HG03378 (cell line): ENCODE measurements around the gene LSP1.
A peak's percentile ranks its signal among the peaks of the same experiment; 100 is the strongest.

Experiments
- ATAC-seq: cut with Tn5 transposase; IDR thresholded peaks from one replicate; pipeline ENCODE4 v1.9.1; 2021; ENCODE audit warnings: mild to moderate bottlenecking, moderate library complexity; ENCODE audit not compliant: unreplicated experiment

Gene LSP1

GRCh38 chr11:1847006-1847735 is 5.7 kb upstream of the LSP1 start:
- ATAC-seq: no peak

- no peak for ATAC-seq
Measured at GRCh38 chr11:1847926-1848639, 4.8 kb upstream of the LSP1 start.

- ATAC-seq: no peak
Measured at GRCh38 chr11:1848640-1849430, 4.0 kb upstream of the LSP1 start.

DNA sequence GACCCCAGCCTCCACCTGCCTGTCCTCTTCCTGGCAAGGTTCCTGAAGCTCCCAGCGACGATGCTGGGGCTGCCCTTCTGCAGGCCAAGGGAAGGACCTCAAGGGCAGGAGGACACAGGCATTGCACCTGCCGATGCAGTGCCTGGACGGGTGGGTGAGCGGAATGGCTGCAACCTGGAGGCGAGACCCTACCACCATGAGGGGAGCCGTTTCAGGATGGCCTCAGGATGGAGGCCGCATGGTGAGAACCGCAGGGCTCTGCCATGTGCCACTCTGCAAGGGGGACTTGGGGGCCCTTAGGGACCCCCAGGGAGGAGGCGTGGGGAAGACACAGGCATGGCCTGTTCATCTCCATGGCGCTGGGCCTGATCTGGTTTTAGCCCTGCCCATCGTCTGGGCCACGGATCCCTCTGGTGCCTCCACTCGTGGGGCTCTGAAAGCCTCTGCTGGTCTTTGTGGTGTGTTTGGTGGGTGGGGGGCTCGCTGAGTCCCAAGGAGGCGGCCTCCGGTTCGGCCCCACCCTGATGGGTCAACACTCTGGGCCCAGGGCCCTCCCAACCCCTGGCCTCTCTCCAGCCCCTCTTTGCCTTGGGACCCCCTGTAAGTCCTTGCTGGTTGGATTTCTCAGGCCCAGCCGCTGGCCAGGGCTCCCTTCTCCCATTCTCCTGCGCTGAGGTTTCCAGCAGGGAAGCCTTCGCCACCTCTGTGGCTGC is 1.3 kb upstream of the LSP1 start:
- ATAC-seq: no peak

DNA sequence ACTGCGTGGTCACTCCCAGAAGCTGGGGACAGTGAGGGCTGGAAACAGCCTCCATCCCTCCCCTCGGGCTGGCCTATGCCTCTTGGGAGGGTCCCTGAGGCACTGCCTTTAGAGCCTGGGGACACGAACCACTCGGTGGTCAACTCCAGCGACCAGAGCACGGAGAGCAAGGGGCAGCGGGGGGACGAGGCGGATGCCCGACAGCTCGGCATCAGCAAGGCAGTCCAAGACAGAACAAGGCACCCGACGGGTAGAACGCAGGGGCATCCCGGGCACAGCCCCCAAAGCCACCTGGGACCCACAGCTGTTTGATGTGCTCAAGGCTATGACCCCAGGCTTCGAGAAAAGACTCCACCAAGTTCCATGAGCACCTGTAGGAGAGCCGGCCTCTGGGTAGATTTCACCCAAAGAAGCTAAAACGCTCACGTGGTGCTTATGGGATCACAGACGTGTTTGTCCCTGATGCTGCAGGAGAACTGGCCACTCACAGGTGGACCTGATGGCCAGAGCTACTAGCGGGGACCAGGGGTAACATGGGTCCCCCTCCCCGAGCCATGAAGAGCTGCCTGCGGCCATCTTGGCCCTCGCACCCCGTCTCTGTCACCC is 510 bp upstream of the LSP1 start:
- ATAC-seq: no peak

DNA sequence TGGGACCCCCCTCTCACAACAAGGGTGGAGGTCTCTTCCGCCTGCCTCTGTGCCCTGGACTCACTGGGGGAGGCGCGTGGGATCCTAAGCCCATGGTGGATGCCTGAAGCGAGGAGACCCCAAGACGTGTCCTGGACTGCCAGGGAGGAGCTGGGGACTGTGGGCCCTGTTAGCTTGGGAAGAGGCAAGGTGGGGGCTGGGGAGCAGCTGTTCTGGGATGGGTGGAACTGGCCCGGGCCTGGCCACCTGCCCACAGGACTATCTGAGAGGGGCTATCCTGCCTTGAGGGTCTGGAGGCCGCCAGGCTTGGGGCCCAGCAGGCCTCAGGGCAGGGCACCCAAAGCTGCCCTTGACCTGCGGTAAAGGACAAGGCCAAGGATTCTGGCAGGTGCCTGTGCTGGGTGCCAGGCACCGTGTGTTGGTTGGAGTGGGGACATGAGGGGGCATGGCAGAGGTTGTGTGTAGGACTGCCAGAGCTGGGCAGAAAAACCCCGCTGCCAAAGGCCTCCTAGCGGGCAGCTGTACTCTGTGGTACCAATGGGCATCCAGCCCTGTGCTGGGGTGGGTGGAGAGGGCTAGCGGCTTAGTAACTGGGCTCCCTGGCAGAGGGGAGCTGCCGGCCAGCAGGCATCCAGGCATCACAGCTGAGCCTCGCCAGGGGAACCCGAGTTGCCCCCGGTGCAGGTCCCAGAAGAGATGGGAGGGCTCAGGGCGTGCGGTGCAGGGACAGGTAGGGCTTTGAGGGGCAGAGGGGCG is 670 bp downstream of the LSP1 start:
- no peak for ATAC-seq

DNA sequence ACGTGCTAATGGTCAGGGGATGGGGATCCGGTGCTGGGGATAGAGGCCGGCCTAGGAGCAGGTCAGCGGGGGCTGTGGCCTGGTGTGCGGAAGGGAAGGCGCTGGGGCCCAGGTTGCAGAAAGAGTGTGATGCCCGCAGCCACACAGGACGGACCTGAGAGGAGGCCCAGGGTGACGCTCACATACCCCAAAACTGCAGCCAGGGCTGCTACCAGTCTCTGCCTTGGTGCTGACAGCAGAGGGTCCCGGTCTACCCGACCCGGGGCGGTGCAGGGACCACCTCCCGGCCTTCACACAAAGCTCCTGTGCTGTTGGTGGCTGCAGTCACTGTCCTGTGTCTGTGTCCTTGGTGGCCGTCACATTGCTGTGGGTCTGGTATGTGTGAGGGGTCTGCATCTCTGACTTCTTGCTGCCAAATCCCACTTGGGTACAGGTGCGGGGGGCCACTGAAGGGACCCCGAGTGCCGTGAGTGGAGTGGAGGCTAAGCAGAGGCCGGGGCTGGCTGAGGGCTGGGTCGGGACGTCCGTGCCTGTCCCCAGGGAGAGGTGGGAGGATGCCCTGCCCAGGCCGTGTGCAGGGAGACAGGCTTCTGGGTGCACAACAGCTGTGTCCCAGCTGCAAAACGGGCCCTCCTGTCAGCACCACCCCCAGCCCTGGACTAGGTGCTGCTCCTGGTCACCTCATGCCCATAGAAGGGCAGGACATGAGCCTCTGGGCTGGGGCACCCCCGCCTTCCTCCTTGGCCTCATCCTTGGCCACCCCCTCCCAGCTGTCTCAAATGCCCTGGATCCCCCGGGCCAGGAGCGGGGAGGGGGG is 1.5 kb downstream of the LSP1 start:
- peak; percentile 10 for ATAC-seq

DNA sequence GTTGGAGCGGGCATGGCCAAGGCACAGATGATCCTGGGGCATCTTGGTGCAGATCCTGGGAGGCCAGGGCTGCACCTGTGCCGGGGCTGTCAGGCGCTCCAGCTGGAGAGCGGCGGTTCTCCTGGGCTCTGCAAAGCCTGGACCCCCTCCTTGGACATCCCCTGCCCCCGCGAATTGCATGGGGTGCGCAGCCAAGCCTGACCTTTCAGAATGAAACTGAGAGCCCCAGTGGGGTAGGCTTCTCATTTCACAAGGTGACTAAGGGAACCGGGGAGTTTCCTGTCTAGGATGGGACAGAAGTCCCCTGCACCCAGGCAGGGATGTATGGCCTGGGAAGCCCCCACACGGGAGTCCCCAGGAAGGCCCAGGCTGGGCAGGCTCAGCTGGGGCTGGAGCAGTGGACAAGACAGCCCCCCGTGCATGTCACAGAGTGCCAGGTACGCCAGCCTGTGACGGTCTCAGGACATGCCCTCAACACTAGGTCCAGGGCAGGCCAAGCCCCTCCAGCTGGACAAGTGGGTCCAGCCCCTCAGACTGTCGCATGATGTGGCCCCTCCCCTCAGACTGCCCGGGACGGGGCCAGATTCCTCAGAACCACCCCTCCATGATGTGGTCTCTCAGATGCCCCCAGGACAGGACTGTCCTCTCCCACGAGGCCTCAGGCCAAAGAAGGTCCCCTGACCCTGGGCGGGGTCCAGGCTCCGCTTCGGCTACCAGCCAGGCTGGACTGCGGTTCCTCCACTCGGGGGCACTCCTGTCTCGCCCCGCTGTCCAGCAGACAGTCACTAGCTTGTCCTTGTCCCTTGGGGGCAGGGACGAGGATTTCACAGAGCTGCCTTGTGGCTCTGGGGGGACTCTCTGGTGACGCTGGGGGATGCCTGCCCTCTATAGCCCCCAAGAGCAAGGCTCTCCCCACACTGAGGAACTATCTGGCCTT is 2.3 kb downstream of the LSP1 start:
- peak; percentile 28 for ATAC-seq

- no peak for ATAC-seq
Measured at GRCh38 chr11:1855886-1856265, 3.0 kb downstream of the LSP1 start.

- ATAC-seq: no peak
Measured at GRCh38 chr11:1856306-1857005, 3.6 kb downstream of the LSP1 start.

- ATAC-seq: no peak
Measured at GRCh38 chr11:1857064-1857463, 4.2 kb downstream of the LSP1 start.

DNA sequence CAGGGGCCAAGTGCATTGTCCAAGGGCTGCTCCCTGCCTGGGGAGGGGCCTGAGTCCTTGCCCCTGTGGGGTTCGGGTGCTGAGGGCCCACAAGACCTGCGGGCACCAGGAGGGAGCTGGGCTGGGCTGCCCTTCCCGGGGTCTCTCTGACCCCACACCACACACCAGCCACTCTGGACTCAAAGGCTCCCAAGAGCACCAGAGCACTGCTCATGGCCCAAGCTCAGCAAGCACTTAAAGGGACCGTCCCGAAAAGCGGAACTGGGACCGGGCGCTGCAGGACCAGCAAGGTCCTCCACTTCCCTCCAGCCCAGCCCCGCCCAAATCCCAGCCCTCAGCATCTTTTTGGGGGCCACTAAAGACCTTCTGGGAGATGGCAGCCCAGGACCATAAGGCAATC is 5.3 kb downstream of the LSP1 start:
- ATAC-seq: no peak

DNA sequence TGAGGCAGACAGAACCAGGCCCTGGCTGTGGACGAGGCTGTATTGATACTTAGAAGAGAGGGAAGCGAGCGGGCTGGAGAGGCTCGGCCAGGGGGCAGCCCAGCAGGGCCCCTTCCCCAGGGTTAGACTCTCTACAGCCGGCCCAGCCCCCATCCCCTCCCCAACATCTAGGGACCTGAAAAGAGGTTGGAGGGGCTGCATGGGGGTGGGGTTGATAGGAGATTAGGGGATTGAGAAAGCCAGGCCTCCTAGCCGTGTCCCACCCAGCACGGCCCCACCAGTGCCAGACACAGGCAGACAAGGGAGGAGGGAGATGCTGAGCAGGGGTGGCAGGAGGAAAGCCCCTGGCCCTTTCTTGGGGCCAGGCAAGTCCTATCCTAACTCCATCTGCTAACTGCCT is 5.7 kb downstream of the LSP1 start:
- no peak for ATAC-seq

DNA sequence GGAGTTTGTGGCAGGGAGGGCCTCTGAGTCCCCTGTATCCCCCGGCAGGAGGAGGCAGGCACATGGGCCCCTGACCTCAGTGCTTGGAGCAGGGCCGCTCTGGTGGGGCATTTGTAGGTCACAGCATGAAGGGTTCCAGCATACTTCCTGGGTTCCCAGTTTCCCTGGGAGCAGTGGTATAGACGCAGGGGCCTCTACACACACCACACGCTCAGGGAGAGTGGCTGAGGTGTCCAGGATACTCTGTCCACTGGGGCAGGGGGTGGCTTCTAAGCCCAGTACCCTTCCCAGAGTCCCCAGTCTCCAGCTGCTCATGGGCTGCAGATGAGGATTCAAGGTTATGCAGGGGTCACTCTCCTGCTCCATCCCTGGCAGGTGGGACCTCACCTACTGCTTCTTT is 6.1 kb downstream of the LSP1 start:
- ATAC-seq: no peak

GRCh38 chr11:1860108-1860507 is 7.2 kb downstream of the LSP1 start:
- ATAC-seq: no peak

DNA sequence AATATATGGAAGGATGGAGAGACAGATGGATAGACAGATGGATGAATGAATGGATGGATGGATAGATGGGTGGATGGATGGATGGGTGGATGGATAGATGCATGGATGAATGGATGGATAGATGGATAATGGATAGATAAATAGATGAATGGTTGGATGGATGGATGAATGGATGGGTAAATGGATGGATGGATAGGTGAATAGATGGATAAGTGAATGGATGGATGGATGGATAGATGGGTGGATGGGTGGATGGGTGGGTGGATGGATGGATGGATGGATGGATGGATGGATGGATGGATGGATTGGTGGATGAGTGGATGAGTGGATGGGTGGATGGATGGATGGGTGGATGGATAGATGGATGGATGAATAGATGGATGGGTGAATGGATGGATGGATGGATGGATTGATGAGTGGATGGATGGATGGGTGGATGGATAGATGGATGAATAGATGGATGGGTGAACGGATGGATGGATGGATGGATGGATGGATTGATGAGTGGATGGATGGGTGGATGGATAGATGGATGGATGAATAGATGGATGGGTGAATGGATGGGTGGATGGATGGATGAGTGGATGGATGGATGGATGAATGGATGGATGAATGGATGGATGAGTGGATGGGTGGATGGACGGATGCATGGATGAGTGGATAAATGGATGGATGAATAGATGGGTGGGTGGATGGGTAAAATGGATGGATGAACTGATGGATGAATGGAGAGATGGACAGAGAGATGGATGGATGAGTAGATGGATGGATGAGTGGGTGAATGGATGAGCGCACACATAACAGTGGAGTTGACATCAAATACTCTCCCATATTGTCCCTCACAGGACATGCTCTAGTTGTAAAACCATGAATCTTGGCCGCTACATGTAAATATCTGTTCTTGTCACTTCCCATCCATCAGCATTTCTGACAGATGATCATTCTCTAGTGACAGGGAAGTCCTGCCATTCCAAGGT is 8.8 kb downstream of the LSP1 start:
- no peak for ATAC-seq
